T-helper 9 cell (primary cell): ENCODE data around the gene C22orf15.

Experiments used
- DNase-seq: peaks from one replicate; pipeline ENCODE4 v3.0.0-alpha.2; 2020

Gene C22orf15

DNA sequence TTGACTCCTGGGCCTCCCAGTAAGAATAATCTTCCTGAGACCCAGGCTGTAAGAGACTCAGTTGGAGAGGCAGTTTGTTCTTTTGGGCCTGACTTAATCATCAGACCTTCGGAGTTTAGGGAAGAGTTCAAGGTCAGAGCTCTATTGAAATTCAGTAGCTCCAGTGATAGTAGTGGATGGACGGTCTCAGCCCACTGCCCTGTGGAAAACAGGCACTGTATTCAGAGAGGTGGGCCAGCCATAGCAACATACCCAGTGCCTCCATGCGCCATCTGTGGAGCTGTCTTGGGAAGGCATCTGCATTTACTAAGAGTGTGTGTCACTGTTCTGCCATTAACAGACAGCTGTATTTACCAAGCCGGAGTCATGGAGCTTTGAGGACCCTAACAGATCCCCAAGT is 26.8 kb downstream of the C22orf15 start:
- no peak for DNase-seq

DNA sequence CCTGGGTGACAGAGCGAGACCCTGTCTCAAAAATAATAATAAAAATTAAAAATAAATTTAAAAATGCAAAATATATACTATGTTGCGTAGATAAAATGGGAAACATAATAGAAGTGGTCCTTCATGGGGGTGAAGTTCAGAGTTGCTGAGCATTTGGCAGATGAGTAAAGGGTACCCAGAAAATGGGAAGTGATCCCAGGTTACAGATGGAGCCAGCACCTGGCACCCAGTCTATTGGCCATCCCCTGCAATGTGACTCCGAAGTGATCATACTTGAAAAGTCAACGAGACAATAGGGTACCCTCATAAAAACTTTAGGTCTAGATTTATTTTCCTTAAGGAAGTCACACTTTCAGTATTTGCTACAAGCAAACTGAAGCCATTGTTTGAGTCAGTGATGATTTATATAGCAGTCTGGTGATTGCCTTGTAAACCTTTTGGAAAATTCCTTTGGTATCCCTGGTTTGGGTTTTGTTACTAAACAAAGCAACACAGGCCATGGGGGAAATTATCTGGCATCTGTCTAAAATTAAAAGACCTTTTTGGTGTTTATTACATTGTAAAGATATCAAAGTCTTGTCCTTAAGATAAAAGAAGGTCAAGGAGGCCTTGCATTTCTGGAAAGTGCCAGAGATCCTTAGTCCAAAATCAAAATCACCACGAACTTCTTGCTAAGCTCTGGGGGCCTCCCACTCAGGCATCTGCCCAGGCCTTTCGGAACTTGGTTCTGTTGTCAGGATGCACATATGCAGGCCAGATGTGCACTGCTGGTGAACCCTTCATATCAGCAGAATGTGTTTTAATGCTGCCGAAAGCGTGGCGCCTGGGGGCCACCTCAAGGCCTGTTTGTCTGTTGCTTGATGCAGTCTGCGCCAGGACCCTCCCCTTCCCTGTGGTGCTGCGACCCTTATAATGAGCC is 28.3 kb downstream of the C22orf15 start:
- DNase-seq: no peak

DNA sequence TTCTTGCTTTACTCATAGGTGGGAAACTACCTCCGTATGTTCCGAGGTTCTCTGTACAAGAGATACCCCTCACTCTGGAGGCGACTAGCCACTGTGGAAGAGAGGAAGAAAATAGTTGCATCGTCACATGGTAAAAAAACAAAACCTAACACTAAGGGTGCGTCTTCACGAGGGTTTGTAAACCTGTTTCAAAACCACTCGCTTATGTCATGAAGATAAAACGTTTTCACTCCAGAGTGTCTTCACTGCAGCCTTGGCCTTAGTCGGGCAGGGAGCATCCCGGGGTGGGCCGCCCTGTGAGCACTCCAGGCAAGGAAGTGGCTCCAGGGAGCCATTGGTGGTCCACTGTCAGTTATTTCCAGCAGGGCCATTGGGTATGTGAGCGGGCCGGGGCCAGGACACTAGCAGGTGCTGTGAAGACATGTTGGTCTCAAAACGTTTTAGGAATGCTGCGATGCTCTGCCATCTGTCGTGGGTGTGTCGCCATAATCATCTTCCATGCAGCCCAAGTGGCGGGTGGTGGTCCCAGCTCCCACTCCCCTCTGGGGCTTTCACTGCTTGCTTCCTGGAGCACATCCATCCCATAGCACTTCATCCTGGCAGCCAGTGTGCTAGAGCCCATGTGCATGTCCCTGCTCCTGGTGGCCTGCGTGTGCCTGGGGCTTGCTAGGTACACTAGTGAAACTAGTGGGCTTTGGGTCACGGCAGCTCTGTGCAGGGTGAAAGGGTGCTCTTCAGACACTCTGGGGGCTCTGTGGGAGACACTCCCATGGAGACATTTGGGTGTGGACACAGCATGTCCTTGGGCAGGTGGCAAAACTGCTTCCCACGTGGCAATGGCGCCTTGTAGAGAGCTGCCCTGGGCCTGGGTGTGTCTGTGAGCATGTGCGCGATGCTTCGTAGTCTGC is 29.2 kb downstream of the C22orf15 start:
- DNase-seq: no peak

DNA sequence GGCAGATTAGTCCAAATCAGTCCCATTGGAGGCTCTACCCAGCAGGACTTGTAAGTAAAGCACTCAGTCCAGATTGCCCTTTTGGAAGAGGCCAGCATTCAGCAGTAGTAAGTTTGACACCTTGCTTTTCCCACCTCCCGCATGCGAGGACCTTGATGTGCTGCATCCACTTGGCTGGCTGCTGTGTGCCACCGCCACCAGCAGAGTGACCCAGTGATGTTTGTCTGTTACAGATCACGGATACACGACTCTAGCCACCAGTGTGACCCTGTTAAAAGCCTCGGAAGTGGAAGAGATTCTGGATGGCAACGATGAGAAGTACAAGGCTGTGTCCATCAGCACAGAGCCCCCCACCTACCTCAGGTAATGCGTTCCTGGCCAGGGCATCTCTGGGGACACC is 30.5 kb downstream of the C22orf15 start:
- DNase-seq: no peak

DNA sequence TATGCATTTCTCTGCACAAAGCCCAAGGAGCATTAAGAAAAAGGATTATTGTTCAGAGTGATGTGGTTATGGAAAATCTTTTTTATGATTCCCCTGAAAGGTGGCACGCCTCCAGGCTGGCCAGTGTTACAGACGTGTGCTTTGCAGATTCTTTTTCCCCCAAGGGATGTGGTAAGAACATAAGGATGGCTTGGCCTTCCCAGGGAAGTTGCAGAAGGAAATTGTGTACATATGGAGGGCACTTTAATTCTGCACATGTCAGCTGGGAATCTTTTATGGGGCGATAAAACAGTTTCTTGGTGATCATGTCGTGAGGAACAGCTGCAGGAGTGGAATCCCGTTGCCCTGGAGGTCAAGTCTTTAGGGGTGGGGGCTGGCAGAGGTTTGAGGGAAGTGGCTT is 33.7 kb downstream of the C22orf15 start:
- DNase-seq: no peak

DNA sequence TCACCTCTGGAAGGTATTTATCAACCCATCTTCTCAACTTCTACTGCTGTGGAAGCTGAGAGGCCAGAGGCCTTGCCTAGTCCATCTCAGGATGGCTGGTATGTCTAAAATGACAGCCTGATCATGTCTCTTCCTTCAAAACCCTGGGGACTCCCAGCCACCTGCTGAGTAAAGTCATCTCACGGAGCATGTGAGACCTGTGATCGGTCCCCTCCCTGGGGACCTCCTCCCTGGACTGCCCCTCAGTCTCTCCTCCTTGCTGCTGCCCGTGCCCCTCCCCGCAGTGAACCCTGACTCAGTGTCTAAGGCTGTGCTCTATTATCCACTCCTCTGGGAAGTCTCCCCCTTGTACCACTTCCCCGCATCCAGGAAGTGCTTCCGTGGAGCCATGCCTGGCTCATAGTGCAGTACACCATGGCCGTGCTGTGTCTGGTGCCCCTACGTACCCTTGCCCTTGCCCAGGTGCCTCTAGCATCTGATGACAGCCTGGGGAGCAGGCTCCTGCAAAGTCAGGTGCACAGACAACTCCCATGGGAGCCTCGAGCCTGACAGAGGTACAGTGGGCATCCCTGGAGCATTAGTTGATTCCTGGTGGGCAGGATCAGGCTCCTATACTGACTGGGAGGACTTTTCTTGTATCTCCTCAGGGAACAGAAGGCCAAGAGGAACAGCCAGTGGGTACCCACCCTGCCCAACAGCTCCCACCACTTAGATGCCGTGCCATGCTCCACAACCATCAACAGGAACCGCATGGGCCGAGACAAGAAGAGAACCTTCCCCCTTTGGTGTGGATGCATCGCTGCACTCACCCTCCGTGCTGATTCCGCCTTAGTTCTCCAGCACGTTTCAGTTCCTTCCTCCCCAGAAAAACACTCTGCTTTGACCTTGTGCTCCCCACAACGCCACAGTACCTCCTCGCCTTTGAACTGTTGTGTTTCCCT is 37.8 kb downstream of the C22orf15 start:
- DNase-seq: no peak

DNA sequence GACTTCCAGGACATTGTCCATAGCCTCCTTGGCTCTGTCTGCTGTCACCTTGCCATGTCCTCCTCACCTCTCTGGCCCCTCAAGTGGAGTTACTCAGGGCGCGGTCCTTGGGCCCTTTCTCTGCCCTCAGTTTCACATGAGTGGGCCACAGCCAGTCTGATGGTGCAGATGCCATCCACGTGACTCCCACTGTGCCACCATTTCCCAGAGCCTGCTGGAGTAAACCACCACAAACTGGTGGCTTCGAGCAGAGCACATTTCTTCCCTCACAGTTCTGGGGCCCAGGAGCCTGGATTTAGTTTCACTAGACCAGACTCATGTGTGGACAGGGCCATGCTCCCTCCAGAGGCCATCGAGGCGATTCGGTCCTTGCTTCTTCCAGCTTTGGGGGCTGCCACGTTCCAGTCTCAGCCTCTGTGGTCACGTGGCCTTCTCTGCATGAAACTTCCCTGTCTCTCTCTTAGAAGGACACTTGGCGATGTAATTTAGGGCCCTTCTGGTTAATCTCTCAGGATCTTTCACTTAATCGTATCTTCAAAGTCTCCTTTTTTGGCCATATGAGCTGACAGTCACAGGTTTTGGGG is 38.5 kb downstream of the C22orf15 start:
- DNase-seq: no peak

DNA sequence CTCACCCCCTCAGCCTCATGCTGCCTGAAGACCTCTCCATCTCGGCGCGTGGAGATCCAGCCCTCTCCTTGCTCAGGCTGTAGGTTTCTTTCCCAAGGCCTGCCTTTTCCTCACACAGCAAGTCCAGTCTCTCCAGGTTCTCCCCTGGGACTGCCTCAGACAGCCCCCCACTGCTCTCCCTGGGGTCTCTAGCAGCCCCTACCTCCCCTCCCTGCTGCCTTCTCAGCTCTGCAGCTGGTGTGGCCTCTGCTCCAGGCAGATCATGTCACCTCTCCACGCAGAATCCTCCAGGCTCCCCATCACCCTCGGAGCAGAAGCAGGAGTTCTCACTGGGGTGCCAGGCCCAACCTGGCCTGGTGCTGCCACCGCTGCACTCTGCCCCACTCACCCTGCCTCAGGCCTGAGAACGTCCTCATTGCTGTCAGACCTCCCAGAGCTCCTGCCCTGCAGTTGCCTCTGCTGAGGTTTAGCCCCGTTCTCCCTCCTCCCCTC is 39.1 kb downstream of the C22orf15 start:
- no peak for DNase-seq

DNA sequence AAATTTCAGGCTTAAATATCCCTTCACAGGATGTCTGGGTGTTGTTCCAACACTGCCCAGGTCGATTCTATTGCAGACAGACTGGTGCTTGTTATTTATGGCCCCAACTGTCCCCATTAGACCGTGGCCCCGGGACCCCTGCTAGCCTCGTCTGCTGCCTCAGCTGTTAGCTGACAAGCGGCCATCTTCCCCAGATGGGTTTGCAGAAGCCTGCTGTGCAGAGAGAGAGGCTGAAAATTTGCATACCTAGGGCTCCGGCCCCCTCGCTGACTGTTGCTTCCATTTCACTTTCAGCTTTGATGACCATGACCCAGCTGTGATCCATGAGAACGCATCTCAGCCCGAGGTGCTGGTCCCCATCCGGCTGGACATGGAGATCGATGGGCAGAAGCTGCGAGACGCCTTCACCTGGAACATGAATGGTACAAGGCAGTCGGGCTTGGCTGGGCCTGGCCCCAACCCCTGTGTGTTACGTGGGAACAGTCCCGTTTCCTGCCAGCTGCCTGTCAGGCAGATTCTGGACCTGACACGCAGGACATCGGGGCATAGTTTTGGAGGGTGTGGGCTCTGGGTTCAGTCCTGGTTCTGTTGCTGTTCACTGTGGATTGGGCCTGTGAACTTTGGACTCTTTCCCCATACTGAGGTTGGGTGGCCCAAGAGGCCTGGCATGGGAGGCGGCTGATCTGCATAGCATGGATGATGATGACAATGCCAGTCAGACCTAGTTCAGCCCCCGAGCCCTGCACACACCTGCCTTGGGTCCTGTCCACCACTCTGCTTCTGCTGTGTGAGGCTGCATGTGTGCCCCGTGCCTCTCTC is 40.4 kb downstream of the C22orf15 start:
- DNase-seq: no peak

DNA sequence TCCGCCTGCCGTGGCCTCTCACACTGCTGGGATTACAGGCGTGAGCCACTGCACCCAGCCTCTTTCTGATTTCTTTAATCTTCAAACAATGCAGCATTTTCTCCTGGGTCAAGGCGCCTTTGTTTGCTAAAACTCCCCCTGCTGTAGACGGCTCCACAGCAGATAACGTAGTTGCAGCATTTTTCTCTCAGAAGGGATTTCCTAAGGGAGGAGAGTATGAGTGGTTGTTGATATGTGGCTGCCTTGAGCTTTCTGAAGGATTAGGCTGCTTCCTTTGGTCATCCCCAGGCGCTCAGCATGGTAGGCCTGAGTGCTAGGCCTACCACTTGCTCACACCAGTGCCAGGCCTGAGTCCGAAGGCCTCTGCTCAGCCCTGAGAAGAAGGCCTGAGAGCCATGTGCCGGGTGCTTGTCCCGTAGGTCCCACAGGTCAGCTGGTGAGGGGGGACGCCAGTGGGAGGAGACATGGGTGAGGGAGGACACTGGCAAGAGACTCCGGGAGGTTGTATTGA is 42.0 kb downstream of the C22orf15 start:
- no peak for DNase-seq

DNA sequence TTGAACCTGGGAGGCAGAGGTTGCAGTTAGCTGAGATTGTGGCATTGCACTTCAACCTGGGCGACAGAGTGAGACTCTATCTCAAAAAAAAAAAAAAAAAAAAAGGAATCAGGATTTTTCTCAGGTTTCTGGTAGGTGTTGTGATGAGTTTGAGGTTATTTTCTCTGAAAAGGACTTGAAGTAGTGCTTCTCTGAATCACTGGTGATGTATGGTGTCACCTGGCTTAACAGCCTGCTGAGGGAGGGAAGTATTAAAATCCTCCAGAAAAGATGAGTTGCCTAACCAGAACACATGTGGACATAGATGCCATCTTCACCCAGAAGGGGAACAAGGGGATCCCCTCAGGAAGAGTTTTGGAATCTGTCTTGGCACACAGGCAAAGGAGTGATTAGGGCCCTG is 44.0 kb downstream of the C22orf15 start:
- no peak for DNase-seq

DNA sequence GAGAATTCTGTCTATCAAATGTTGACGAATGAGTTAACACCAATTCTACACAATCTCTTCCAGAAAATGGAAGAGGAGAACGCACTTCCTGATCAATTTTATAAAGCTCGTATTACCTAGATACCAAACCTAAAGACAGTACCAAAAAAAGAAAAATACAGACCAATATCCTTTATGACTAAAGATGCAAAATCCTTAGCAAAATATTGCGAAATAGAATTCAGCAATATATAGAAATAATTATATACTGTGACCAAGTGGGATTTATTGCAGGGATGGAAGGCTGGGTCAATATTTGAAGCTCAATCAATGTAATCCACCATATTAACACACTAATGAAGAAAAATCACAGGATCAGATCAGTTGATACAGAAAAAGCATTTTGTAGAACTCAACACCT is 49.6 kb downstream of the C22orf15 start:
- DNase-seq: no peak
